Osteocyte (in vitro differentiated cells): ENCODE data around the gene HS6ST1. TPM values are rescaled to one million over a fixed set of nuclear protein-coding genes. Genes with fewer than 3 reads are reported as not detected.

Experiments
- DNase-seq: peaks from one replicate; pipeline ENCODE4 v3.0.0; 2021; ENCODE audit warnings: mixed read lengths; ENCODE audit not compliant: unreplicated experiment; ENCODE audit errors: extremely low spot score
- H3K27ac Mint-ChIP-seq: one replicate; pipeline ENCODE4 v1.8.0; 2021; ENCODE audit warnings: mild to moderate bottlenecking, mixed read lengths; ENCODE audit not compliant: unreplicated experiment
- H3K27me3 Mint-ChIP-seq: one replicate; pipeline ENCODE4 v1.8.0; 2021; ENCODE audit warnings: mixed read lengths; ENCODE audit not compliant: unreplicated experiment
- H3K36me3 Mint-ChIP-seq: one replicate; pipeline ENCODE4 v1.8.0; 2021; ENCODE audit warnings: mixed read lengths; ENCODE audit not compliant: unreplicated experiment
- H3K4me1 Mint-ChIP-seq: one replicate; pipeline ENCODE4 v1.8.0; 2021; ENCODE audit warnings: mixed read lengths; ENCODE audit not compliant: unreplicated experiment
- H3K4me3 Mint-ChIP-seq: one replicate; pipeline ENCODE4 v1.8.0; 2021; ENCODE audit warnings: mild to moderate bottlenecking, moderate library complexity, mixed read lengths; ENCODE audit not compliant: unreplicated experiment
- H3K9me3 Mint-ChIP-seq: one replicate; pipeline ENCODE4 v1.8.0; 2021; ENCODE audit warnings: mixed read lengths; ENCODE audit not compliant: unreplicated experiment
- CTCF ChIP-seq: fragments of 200-600 bp; sonication (generic); IDR thresholded peaks from 2 replicates; pipeline ENCODE4 v1.5.0; 2021; ENCODE audit warnings: antibody characterized with exemption, mild to moderate bottlenecking, moderate library complexity
- total RNA-seq: library from RNA; stranded (reverse); gene quantifications from 2 replicates; pipeline ENCODE4 v1.2.1, GENCODE V29; 2021

Gene HS6ST1
- total RNA-seq, 1 donor from 2014 or later, result 43.0 TPM

DNA sequence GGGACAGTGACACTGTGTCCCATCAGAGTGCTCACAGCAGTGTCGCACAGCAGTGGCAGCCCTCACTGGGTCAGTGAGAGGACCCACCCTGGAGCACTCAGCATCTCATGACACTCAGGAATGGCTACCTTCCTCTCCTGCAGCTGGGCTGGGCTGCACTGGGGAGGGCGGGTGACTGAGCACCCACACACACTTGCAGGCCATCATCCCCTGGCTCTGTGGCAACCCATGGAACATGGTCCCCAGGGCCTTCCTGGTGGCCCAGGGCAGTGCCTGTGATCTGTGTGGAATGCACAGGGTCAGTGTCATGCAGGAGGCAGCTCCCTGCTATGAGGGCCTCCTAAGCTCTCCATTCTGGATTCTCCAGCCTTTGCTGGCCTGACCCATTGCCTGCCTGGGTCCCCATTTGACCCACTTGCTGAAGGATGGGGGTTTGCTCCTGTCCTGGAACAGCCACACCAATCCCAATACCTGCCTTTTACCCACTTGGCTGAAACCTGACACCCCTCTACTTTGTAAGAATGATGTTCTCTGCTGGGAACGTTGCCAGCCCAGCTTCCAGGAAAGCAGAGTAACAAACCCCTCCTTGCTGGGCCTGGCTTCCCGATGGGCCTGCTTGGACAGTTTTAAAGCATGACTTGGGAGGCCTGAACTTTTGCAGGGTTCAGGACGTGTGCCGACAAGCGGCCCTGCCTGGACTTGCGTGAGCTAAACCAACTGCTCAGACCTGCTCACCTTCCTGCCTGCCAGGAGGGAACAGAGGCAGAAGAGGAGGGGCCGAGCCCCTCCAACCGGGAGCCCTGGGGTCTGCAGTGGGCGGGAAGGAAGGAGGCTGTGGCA lies 13.7 kb downstream of the HS6ST1 start:
- Mint-ChIP-seq H3K36me3 (no peaks in the 10 kb centered on the region), H3K4me1 (peaks cover 86% of the 10 kb centered on the region), H3K27me3 (no peaks in the 10 kb centered on the region), H3K4me3 (no peak overlapping the region), H3K9me3 (no peaks in the 10 kb centered on the region), H3K27ac (peak overlapping the region; percentile 86)
- no peak for TF ChIP-seq CTCF
- DNase-seq, result no peak

DNA sequence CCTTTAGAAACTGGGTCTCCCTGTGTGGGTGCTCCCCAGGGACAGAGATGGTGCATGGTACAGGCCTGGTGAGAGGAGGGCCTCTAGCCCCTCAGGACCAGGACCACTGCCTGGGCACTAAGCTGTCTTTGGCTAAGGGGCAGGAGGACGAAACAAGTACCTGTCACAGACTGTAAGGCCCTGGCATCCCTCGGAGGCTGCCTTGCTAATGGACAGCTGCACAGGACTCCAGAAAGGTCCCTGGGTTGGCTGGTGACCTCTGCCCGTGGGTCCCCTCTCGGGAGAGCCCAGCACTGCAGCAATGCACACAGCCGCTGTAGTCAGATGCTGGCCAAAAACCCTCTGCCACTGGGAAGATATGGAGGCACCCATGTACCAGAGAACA lies 14.3 kb downstream of the HS6ST1 start:
- Mint-ChIP-seq H3K36me3 (no peaks in the 10 kb centered on the region), H3K27me3 (no peaks in the 10 kb centered on the region), H3K4me3 (no peak overlapping the region), H3K4me1 (peaks cover 85% of the 10 kb centered on the region), H3K9me3 (no peaks in the 10 kb centered on the region), H3K27ac (peak overlapping the region; percentile 56)
- DNase-seq, result no peak
- no peak for TF ChIP-seq CTCF

DNA sequence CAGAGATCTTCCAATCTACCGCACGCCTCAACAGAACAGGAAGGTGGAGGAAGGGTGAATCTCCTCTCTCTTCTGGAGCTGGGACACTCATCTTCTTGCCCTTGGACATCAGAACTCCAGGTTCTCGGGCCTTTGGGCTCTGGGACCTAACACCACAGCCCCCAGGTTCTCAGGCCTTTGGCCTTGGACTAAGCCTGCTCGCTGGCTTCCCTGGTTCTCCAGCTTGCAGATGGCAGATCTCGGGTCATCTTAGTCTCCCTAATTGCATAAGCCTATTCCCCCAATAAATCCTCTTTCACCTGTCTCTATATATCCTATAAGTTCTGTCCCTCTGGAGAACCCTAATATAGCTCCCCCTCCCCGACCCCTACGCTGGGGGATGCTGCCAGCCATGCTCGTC lies 14.8 kb downstream of the HS6ST1 start:
- no peak for TF ChIP-seq CTCF
- Mint-ChIP-seq H3K4me3 (no peak overlapping the region), H3K27ac (peak overlapping the region; percentile 56), H3K36me3 (no peaks in the 10 kb centered on the region), H3K4me1 (peaks cover 81% of the 10 kb centered on the region), H3K9me3 (no peaks in the 10 kb centered on the region), H3K27me3 (no peaks in the 10 kb centered on the region)
- no peak for DNase-seq

DNA sequence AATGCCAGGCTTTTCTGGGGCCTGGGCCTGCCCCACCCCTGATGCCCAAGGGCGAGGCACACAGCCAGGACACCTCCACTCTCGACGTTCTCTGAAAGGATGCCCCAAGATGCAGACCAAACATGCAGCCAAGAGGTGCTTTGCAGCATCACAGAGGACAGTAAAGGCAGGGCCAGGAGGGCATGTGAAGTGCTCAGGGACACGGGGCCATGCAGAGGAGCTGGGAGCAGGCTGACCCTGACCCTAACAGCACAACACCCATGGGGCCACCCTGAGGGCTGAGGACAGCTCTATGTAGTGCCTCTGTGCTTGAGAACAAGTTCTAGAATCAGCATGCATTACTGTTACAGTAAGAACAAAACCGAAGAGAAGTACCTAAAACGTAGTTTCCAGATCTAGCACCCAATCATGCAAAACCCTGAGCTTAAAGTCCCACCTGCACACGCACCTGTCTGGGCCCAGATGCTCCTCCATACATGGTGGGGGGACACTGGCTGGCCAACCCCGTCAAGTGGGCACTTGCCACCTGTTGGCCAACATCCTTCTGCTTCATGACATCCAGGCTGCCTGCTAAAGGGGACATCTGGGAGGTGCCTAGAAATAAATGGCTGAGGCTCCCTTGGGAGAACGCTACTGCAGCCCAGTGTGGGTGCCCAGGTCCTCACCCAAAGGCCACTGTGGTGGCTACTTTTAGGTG lies 15.4 kb downstream of the HS6ST1 start:
- H3K27ac Mint-ChIP-seq, result peak overlapping the region; percentile 92
- H3K4me3 Mint-ChIP-seq, result no peak overlapping the region
- H3K36me3 Mint-ChIP-seq, result peaks cover 2% of the 10 kb centered on the region
- no peaks in the 10 kb centered on the region for H3K9me3 Mint-ChIP-seq
- DNase-seq, result no peak
- H3K4me1 Mint-ChIP-seq, result peaks cover 81% of the 10 kb centered on the region
- H3K27me3 Mint-ChIP-seq, result no peaks in the 10 kb centered on the region
- TF ChIP-seq CTCF, result no peak

GRCh38 chr2:128302744-128303067 lies 16.0 kb downstream of the HS6ST1 start:
- no peak for TF ChIP-seq CTCF

More at GRCh38 chr2:128302744-128303067, 16.0 kb downstream of the HS6ST1 start:
- H3K36me3 Mint-ChIP-seq, result peaks cover 2% of the 10 kb centered on the region
- H3K4me3 Mint-ChIP-seq, result no peak overlapping the region
- no peak for DNase-seq
- H3K4me1 Mint-ChIP-seq, result peaks cover 77% of the 10 kb centered on the region
- H3K27me3 Mint-ChIP-seq, result no peaks in the 10 kb centered on the region
- peak overlapping the region; percentile 92 for H3K27ac Mint-ChIP-seq
- no peaks in the 10 kb centered on the region for H3K9me3 Mint-ChIP-seq
